Activated CD8-positive, alpha-beta memory T cell treated with anti-CD3 and anti-CD28 coated beads, Interleukin-2, amount 50 U/mL, for 24 hours (primary cell): ENCODE measurements around the gene KRTAP4-12.
"Not testable (repeated sequence)": the region's sequence is repeated elsewhere in the genome, so short reads cannot be mapped to it uniquely, and the experiment has no call there.

Experiments
- DNase-seq: peaks from one replicate; pipeline ENCODE4 v3.0.0-alpha.2; 2020; ENCODE audit errors: extremely low read depth

KRTAP4-12 gene

DNA sequence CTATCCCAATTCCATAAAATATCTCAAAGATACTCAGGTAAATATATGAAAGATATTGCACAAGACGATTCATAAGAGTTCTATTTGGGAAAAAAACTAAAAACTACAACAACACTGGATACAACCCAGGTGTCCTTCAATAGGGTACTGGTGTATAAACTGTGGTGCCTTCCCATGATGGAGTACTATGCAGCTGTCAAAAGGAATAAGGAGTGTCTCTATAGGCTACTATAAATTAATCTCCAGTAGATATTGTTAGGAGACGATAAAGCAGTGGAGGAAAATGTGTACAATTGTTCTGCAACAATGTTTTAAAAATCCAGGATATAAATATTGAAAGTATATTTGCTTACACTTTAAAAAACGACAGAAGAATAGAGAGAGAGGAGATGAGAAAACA, 2.4 kb upstream of the KRTAP4-12 start:
- no peak for DNase-seq

DNA sequence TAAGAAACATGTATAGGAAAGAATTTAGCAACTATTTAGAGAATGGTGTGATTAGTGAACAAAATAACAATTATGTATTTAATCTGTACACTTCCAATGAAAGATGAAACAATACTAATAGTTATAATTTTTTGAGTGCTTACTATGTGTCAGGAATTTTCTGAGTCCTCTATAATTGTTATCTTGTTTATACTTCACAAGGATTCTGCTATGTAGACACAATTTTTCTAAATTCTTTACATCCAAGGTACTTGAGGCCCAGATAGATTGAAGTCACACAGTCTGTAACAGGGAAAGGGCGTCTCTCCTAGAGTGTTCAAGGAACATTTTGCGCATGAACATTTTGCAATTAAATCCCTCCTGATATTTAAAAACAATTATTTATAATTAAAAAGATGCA, 1.1 kb upstream of the KRTAP4-12 start:
- no peak for DNase-seq

DNA sequence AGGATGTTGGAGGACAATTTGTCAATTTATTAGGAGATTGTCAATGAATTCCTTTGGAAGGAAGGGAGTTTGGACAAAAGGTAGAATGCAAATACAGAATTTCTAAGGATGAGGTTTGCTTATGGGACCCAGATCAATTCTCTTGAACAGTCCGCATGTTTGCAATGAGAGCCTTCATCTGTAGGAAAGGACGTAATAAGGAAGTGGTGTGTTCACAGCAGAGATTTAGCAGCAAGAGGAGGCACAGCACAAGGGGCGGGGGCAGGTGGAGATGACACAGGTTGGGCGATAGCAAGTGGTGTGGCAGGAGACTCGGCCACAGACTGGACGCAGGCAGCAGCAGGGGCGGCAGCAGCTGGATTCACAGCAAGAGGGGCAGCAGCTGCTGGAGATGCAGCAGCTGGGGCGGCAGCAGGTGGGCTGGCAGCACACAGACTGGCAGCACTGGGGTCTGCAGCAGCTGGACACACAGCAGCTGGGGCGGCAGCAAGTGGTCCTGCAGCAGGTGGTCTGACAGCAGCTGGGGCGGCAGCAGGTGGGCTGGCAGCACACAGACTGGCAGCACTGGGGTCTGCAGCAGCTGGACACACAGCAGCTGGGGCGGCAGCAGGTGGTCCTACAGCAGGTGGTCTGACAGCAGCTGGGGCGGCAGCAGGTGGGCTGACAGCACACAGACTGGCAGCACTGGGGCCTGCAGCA, 541 bp downstream of the KRTAP4-12 start:
- DNase-seq, result not testable (repeated sequence)

DNA sequence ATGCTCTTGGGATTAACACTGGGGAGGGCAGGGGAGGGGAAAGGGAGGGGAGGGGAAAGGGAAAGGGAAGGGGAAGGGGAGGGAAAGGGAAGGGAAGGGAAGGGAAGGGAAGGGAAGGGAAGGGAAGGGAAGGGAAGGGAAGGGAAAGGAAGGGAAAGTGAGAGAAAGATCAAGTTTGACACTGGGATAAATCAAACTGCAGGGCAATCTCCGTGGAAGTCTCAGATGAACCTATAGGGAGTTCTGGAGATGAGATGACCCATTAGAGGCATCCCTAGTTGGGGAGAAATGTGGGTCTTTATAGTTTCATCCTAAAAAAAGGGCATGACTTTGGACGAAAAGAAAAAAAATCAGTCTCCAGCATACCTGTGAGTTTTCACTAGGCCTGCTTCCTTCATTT, 2.2 kb downstream of the KRTAP4-12 start:
- no peak for DNase-seq

DNA sequence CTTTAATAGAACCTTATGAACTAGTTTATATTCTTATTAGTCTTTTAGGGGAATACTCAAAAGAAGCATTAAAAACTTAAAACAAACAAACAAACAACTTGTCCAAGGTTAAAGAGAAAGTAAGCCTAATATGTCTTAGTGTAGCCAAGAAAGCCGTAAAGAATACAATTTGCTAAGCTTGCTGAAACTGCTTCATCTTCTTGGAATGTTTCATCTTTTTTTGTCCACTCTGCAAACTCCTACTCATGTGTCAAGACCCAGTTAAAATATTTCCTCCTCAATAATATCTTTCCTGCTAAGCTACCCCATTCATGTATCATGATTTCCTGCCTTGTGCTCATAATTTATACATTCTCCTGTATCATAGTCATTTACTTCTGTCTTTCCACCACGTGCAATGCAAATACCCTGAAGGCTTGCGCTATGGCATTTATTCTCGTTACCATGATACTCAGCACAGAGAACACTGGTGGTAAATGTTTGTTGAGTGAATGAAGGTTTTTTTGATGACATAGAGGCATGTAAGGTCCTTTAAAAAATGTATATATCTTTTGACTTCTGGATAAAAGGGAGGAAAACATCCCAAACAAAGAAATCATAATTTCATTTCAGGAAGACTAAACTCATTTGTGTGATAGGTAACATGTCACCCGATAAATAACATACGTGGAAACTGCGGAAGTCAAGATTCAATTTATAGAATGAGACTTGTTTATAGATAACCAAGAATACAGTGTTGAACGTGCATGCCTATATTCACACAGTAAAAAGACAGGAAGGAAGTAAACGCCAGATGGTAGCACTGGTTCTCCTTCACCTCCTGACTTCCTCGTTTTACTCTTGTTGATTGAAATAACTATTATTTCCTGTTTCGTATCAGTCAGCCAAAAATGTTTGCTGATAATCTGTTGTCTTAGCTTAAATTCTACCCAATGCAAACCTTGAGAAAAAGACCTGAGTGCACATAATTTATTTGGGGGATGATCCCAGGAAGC, 4.0 kb downstream of the KRTAP4-12 start:
- DNase-seq, result not testable (repeated sequence)

DNA sequence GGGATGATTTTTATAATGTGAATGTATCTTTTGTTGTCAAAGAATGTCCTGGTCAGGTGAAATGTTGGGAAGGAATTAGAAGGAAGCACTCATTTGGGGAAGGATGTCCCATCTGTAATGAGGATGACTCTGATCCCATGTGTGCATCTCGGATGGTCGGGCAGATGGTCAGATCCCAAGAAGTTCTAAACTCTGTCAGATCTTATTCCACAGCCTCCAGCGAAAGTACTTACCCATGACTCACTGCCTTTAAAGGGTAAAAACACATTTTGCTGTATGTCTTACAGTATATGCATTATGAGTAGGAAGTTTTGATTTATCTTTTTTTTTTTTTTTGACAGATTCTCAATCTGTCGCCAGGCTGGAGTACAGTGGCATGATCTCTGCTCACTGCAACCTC, 5.3 kb downstream of the KRTAP4-12 start:
- DNase-seq, result no peak

DNA sequence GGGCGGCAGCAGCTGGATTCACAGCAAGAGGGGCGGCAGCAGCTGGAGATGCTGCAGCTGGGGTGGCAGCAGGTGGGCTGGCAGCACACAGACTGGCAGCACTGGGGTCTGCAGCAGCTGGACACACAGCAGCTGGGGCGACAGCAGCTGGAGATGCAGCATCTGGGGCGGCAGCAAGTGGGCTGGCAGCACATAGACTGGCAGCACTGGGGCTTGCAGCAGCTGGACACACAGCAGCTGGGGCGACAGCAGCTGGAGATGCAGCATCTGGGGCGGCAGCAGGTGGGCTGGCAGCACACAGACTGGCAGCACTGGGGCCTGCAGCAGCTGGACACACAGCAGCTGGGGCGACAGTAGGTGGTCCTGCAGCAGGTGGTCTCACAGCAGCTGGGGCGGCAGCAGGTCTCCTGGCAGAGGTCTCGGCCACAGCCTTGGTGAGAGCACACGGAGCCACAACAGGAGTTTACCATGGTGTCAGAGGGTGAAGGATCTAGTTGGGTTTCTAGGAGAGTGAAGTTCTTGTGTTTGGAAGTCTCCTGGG, 6.1 kb downstream of the KRTAP4-12 start, which contains the start of gene KRTAP4-11:
TSS of gene KRTAP4-11 (minus strand) at position 528 of the 541 bp plus-strand sequence. CDS start at position 470, 58 bp downstream.
- not testable (repeated sequence) for DNase-seq

DNA sequence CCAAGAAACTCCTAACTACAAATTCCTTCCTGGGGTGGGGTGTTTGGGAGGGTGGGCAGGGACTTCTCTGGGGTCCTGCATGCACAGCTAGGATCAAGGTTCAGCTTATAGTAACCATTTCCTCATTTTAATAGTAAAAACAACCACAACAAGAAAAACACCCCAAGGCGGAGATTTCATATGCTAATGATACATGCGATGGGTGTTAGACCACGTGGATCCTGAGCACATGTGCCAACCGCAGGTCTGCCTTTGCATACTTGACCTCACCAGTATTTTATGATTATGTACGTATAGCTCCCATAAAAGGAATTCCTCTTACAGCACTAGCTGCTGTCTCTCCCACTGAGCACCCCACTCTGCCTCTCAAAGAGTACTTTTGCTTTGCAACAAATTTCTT, 7.7 kb downstream of the KRTAP4-12 start:
- DNase-seq, result no peak

DNA sequence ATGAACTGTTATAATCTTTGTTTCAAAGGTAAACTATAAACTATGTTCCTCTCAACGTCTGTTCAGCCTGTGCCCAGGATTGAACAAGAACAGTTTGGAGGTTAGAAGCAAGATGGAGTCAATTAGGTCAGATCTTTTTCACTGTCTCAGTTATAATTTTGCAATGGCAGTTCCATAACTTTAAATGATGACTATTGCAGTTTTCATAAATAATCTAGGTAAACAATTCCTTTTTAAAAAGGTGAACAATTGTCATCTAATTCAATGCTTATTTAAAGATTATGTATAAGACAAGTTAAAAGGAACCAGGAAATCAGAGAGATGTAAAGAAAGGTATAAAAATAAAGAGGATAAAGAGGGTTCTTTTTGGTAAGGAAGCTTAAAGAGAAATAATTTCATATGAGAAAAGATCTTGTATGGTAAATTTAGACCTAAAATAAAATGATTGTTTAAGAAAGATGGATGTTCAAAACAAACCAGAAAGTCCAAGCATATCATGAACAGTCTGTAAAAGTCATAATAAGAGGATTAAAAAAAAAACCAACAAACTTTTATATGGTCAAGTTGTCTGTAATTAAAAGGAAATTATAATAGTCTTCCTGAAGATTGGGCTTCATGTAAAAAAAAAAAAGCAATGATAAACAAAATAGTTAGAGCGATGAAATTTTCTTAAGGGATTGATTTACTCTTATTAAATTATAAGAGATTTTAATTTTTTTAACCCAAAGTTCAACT, 12.7 kb downstream of the KRTAP4-12 start:
- DNase-seq, result no peak

DNA sequence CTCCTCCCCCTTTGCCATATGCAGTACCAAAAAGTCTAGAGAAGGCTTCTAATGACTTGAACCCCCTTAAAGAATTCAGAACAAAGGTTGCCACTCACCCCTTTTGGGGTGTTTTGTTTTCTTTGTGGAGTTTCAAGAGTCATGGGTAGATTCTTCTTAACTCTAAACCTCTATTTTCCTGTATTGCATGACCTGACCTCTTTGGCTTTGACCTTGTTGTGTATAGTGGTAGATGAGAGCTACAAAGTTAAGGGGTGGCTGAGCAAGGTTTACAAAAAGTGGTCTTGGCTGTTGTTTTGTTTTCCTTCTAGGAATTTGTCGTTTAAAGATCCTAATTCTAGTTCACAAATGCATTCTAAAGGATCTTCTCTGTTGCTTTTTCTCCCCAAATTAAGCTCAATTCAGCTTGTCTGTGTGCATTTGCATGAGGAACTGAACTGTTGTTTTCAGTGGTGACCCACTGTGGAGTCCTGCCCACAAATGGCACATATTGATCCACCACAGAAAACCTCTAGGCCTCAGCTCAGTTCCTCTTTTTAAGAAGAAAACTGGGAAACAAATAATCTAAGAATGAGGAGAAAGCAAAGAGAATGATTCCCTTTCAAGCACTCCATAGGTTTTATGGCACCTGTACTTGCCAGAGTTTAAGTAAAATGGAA, 15.1 kb downstream of the KRTAP4-12 start:
- DNase-seq, result not testable (repeated sequence)

DNA sequence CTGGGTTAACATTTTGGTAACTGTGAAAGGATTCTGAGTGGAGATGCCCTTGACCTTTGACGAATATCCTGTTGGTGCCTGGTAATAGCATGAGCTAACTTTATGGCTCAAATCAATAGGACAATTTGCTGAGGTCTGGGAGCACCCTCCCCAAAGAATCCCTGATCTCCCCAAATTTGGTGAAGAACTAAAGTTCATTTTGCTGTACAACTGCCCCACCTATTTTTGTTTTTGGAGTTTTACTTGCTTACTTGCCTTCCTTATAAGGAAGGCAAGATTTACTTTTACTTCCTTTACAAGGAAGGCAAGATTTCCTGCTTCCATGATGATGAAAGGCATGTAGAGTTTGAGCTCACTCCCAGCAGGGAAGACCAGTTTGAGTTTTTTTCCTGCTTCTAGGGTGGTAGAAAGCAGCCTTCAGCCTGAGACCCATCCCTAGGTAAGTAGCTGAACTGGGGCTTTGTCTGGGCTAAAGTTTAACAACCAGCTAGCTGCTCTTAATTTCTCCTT, 16.0 kb downstream of the KRTAP4-12 start:
- DNase-seq, result no peak

DNA sequence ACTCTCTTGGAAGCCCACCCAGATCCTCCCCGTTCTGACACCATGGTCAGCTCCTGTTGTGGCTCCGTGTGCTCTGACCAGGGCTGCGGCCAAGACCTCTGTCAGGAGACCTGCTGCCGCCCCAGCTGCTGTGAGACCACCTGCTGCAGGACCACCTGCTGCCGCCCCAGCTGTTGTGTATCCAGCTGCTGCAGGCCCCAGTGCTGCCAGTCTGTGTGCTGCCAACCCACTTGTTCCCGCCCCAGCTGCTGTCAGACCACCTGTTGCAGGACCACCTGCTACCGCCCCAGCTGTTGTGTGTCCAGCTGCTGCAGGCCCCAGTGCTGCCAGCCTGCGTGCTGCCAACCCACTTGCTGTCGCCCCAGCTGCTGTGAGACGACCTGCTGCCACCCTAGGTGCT, 18.6 kb downstream of the KRTAP4-12 start, which contains the start of gene KRTAP4-9:
TSS of gene KRTAP4-9 (plus strand) at position 43 of the 400 bp plus-strand sequence. CDS start at position 43, 0 bp downstream.
- not testable (repeated sequence) for DNase-seq

DNA sequence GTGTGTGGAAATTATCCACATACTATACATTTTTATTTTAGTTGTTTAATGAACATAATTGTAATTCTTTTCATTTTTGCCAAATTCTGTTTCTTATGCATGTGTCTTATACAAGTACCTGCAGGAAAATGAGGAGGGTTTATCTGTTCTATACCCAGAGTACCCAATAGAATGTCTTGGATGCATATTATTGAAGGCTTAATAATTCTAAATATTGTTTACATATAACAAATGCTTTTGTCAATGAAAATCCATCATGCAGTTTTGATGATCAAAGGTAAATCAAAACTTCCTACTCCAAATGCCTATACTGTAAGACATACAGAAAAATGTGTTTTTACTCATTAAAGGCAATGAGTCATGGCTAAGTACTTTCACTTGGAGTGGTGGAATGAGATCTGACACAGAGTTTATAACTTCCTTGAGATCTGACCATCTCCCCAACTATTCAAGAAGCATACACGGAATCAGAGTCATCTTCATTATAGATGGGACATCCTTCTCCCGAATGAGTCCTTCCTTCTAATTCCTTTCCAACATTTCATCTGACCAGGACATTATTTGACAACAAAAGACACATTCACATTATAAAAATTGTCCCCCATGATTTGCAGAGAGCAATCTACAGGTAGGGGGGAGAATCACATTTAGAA, 19.5 kb downstream of the KRTAP4-12 start:
- not testable (repeated sequence) for DNase-seq

DNA sequence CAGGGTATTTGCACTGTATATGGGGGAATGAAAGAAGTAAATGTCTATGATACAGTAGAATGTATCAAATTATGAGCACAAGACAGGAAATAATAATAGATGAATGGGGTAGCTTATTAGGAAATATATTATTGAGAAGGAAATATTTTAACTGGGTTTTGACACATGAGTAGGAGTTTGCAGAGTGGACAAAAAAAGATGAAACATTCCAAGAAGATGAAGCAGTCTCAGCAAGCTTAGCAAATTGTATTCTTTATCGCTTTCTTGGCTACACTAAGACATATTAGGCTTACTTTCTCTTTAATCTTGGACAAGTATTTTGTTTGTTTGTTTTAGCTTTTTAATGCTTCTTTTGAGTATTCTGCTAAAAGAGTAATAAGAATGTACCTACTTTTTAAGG, 20.1 kb downstream of the KRTAP4-12 start:
- no peak for DNase-seq

DNA sequence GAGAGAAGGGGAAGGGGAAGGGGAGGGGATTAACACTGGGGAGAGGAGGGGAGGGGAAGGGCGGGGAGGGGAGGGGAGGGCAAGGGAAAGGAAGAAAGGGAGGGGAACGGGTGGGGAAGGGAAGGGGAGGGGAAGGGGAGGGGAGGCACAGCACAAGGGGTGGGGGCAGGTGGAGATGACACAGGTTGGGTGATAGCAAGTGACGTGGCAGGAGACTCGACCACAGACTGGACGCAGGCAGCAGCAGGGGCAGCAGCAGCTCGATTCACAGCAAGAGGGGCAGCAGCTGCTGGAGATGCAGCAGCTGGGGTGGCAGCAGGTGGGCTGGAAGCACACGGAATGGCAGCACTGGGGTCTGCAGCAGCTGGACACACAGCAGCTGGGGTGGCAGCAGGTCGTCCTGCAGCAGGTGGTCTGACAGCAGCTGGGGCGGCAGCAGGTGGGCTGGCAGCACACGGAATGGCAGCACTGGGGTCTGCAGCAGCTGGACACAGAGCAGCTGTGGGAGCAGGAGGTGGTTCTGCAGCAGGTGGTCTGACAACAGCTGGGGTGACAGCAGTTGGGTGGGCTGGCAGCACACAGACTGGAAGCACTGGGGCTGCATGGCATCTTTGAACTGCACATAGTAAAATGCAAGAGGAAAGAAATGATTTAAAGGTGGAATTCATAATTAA, 22.3 kb downstream of the KRTAP4-12 start, which contains the start of gene KRTAP4-16:
TSS of gene KRTAP4-16 (minus strand) at position 624 of the 674 bp plus-strand sequence. CDS start at position 624, 0 bp downstream.
- DNase-seq, result no peak

DNA sequence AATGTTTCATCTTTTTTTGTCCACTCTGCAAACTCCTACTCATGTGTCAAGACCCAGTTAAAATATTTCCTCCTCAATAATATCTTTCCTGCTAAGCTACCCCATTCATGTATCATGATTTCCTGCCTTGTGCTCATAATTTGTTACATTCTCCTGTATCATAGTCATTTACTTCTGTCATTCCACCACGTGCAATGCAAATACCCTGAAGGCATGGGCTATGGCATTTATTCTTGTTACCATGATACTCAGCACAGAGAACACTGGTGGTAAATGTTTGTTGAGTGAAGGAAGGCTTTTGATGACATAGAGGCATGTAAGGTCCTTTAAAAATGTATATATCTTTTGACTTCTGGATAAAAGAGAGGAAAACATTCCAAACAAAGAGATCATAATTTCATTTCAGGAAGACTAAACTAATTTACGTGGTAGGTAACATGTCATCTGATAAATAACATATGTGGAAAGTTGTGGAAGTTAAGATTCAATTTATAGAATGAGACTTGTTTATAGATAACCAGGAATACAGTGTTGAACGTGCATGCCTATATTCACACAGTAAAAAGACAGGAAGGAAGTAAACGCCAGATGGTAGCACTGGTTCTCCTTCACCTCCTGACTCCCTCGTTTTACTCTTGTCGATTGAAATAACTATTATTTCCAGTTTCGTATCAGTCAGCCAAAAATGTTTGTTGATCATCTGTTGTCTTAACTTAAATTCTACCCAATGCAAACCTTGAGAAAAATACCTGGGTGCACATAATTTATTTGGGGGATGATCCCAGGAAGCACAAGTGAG, 24.1 kb downstream of the KRTAP4-12 start:
- DNase-seq, result not testable (repeated sequence)

DNA sequence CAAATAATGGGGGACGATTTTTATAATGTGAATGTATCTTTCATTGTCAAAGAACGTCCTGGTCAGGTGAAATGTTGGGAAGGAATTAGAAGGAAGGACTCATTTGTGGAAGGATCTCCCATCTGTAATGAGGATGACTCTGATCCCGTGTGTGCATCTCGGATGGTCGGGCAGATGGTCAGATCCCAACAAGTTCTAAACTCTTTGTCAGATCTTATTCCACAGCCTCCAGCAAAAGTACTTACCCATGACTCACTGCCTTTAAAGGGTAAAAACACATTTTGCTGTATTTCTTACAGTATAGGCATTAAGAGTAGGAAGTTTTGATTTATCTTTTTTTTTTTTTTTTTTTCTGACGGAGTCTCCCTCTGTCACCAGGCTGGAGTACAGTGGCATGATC, 25.5 kb downstream of the KRTAP4-12 start:
- no peak for DNase-seq

DNA sequence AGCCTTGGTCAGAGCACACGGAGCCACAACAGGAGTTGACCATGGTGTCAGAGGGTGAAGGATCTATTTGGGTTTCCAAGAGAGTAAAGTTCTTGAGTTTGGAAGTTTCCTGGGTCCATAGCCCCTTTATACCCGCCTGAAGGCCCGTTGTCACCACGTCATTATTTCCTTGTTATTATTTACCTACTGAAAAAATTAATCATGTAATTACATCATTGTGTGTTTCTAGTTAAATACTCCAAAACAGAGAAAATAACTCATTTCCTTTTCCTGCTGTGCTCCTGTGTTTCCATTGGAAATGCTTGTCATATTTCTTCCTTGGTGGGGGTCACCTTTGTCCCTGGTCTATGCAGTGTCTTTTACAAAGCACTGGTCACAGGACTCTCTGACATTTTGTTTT, 25.9 kb downstream of the KRTAP4-12 start, which contains the start of gene KRTAP4-8:
TSS of gene KRTAP4-8 (minus strand) at position 101 of the 400 bp plus-strand sequence. CDS start at position 43, 58 bp downstream.
- no peak for DNase-seq
